PFSK-1 (cell line): Measurements from ENCODE around the gene NKX1-2.

Source experiments
- FOXP2 ChIP-seq: optimal IDR thresholded peaks from 2 replicates; pipeline ENCODE3; 2011; ENCODE audit warnings: borderline replicate concordance, control low read depth, inconsistent platforms; ENCODE audit not compliant: insufficient read depth; ENCODE audit errors: extremely low read length, extremely low read depth
- POLR2AphosphoS5 ChIP-seq: IDR thresholded peaks from 2 replicates; pipeline ENCODE4 v1.6.1; 2012; ENCODE audit warnings: low read depth, mild to moderate bottlenecking, control low read depth, low read length, moderate library complexity
- SIN3A ChIP-seq: IDR thresholded peaks from 2 replicates; pipeline ENCODE4 v1.6.1; 2012; ENCODE audit warnings: mild to moderate bottlenecking, low read length, moderate library complexity, borderline replicate concordance; ENCODE audit not compliant: insufficient read depth
- TAF1 ChIP-seq: IDR thresholded peaks from 2 replicates; pipeline ENCODE4 v1.6.1; 2012; ENCODE audit warnings: low read length, control low read depth, borderline replicate concordance; ENCODE audit not compliant: insufficient read depth
- TF ChIP-seq, protein P1 (sequence below), 2 experiments: IDR thresholded peaks; 2 replicates each; pipeline versions ENCODE4 v1.6.1 to v1.8.0; 2011 to 2012; ENCODE audit warnings: low read depth in 2 of 2, low read length in 2 of 2, control low read depth in 1 of 2, inconsistent platforms in 1 of 2, mild to moderate bottlenecking in 1 of 2, moderate library complexity in 1 of 2; ENCODE audit not compliant: insufficient read depth in 1 of 2

Gene NKX1-2

DNA sequence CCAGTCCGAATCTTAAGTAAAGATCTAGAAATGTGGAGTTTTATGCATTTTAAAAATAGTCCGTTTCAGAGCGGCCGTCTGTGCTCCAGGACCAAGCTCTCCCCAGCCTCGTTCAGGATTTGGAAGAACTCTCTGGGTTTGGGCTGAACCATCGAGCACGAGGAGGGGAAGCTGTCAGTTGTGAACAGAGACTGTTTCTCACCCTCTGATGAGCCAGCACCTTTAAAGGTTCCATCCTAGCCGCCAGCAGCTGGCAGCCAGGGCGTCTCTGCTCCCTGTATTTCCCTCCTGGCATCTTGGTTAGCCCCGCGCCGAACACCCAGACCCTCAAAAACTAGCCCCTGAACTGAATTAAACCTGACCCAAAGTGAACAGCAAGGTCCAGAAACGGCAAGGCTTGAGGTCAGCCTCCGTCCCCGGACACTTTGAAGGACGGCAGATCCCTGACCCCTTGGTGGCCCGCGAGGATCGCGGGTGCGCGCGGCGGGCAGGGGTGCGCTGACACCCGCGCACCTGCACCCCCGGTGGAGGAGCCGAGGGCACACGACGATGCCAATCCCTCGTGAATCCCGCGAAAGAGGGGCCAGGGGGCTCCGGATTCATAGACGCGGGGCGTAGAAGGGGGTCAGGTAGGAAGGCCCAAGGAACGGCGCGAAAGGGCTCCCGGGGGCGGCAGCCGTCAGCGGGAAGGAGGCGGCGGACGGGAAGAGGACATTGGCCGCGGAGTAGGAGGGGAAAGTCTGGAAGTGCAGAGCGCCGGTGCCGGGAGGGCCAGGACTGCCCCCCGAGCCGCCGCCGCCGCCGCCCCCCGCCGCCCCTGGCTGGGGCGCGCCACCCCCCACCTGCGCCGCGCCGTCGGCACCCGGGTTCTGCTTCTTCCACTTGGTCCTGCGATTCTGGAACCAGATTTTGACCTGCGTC is 2.7 kb downstream of the NKX1-2 start:
- TF ChIP-seq SIN3A (no peak), POLR2AphosphoS5 (no peak), TAF1 (no peak), FOXP2 (no peak)
- TF ChIP-seq, protein P1, sequence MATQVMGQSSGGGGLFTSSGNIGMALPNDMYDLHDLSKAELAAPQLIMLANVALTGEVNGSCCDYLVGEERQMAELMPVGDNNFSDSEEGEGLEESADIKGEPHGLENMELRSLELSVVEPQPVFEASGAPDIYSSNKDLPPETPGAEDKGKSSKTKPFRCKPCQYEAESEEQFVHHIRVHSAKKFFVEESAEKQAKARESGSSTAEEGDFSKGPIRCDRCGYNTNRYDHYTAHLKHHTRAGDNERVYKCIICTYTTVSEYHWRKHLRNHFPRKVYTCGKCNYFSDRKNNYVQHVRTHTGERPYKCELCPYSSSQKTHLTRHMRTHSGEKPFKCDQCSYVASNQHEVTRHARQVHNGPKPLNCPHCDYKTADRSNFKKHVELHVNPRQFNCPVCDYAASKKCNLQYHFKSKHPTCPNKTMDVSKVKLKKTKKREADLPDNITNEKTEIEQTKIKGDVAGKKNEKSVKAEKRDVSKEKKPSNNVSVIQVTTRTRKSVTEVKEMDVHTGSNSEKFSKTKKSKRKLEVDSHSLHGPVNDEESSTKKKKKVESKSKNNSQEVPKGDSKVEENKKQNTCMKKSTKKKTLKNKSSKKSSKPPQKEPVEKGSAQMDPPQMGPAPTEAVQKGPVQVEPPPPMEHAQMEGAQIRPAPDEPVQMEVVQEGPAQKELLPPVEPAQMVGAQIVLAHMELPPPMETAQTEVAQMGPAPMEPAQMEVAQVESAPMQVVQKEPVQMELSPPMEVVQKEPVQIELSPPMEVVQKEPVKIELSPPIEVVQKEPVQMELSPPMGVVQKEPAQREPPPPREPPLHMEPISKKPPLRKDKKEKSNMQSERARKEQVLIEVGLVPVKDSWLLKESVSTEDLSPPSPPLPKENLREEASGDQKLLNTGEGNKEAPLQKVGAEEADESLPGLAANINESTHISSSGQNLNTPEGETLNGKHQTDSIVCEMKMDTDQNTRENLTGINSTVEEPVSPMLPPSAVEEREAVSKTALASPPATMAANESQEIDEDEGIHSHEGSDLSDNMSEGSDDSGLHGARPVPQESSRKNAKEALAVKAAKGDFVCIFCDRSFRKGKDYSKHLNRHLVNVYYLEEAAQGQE (IDR thresholded peaks at IDR 0.05; ENCODE audit: insufficient read depth in 1 of 2, low read depth in 2 of 2, low read length in 2 of 2), result no peak

DNA sequence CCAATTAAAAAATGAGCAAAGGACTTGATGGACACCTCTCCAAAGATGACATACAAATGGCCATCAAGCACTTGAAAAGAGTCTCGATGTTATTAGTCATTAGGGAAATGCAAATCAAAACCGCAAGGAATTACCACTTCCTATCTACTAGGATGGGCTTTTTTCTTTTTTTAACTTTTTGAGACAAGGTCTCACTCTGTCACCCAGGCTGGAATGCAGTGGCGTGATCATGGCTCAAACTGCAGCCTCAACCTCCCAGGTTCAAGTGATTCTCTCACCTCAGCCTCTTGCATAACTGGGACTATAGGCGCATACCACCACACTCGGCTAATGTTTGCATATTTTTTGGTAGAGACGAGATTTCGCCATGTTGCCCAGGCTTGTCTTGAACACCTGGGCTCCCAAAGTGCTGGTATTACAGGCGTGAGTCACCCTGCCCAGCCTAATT is 13.6 kb downstream of the NKX1-2 start:
- TF ChIP-seq SIN3A (no peak), POLR2AphosphoS5 (no peak)
- TF ChIP-seq, protein P1 (IDR thresholded peaks at IDR 0.05; ENCODE audit: insufficient read depth in 1 of 2, low read depth in 2 of 2, low read length in 2 of 2), result no peak

DNA sequence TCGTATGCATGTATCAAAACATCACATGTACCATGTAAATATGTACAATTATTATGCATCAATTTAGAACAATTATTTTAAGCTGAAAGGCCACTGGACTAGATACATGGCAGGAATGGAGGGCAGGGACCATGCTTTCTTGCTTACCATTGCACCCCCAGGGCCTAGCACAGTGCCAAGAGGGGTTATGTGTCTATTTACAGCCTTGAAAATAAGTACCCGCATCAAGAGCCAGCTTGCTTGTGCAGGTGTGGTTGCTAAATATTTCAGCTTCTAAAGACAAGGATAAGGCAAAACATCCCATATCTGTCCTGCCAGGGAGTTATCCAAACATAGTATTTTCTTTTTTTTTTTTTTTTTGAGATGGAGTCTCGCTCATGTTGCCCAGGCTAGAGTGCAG is 16.4 kb downstream of the NKX1-2 start:
- no peak for TF ChIP-seq FOXP2
- TF ChIP-seq TAF1, result no peak
- no peak for TF ChIP-seq POLR2AphosphoS5
- TF ChIP-seq SIN3A, result no peak
- TF ChIP-seq, protein P1 (IDR thresholded peaks at IDR 0.05; ENCODE audit: insufficient read depth in 1 of 2, low read depth in 2 of 2, low read length in 2 of 2), result no peak

DNA sequence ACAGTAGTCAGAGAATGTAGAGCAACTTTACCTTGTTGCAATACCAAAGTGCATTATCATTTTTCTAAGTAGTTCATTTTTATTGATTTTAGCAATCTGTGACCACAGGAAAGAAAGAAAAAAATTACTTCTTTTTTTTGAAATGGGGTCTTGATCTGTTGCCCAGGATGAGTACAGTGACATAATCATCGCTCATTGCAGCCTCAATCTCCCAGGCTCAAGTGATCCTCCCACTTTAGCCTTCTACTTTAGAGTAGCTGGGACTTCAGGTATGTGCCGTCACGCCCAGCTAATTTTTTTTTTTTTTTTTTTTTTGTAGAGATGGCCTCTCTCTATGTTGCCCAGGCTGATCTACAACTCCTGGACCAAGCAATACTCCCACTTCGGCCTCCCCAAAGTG is 19.8 kb downstream of the NKX1-2 start:
- TF ChIP-seq, protein P1 (IDR thresholded peaks at IDR 0.05; ENCODE audit: insufficient read depth in 1 of 2, low read depth in 2 of 2, low read length in 2 of 2), result no peak
- no peak for TF ChIP-seq SIN3A
- no peak for TF ChIP-seq FOXP2
